HEK293T (cell line): ENCODE measurements around the gene SAT2.

Experiments used
- BHLHE40 ChIP-seq: fragments of 450-650 bp; IDR thresholded peaks from 2 replicates; pipeline ENCODE4 v1.6.1; 2016; ENCODE audit warnings: mild to moderate bottlenecking, moderate library complexity, borderline replicate concordance
- PKNOX1 ChIP-seq: fragments of 450-650 bp; IDR thresholded peaks from 2 replicates; pipeline ENCODE4 v1.6.1; 2016

DNA sequence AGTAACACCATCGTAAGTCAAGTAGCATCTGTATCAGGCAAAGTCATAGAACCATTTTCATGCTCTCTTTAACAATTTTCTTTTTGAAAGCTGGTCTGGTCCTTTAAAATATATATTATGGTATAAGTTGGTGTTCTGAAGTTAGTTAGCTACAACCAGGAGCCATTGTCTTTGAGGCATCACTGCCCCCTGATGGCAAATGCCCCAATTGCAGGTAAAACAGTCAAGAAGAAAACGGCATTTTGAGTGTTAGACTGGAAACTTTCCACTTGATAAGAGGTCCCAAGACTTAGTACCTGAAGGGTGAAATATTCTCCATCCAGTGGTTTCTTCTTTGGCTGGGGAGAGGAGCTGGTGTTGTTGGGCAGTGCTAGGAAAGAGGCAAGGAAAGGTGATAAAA, 45.6 kb upstream of the SAT2 start:
- TF ChIP-seq PKNOX1 (no peak), BHLHE40 (no peak)
